Glomerular visceral epithelial cell (primary cell): ENCODE data around the gene MAST4.
"Not testable (repeated sequence)": the region's sequence is repeated elsewhere in the genome, so short reads cannot be mapped to it uniquely, and the experiment has no call there.

ENCODE experiments used
- DNase-seq: peaks from one replicate; pipeline ENCODE4 v3.0.0-alpha.2; 2016; ENCODE audit errors: extremely low spot score

The MAST4 gene

DNA sequence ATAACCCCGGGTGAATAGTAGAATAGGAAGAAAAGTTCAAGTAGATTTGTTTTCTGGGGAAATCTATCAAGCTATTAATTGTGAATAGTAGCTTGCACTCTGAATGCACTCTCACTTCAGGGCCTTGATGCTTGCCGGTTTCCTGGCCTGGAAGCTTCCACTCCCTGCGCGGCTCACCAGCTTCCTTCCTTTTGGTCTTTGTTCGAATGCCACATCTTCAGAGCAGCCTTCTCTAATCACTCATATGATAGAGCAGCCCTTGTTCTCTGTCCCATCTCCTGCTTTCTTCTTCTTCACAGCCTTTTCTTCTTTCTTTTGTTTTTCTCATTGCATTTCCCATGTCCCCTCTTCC lies 146.7 kb downstream of the MAST4 start:
- DNase-seq, result no peak

DNA sequence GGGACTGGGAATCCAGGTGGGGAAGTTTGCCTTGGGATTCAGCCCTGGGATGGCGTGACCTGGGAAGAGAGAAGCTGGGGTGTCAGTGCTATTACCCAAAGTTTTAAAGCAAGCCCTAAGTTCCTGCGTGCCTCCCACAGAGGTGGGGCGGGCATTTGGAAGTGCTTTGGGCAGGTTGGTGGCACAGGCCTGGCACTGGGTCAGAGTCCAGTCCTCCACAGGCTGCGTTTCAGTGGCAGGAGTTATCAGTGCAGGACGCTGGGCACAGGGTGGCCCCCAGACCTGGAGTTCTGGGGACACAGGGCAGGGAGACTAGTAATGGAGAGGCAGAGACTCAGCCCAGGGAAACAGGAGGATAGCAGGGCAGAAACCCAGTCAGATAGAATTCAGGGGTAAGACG lies 147.2 kb downstream of the MAST4 start:
- no peak for DNase-seq

DNA sequence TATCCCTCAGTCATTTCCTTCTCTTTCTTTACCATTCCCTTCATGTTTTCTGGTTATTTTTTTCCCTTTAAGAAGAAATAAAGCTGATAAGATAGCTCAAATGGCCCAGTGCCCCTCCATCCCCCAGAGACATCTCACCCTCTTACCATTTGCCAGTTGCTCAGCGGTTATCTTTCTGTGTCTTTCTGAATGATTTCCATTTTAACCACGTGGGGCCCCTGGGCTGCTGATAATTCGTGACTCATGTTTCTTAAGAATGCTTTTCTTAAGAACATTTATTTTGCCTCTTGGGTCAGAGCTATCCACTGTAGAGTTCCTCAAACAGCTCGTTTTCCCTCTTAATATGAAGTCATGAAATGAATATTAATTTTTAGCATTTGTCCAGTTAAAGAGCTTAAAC lies 147.8 kb downstream of the MAST4 start:
- DNase-seq, result no peak

DNA sequence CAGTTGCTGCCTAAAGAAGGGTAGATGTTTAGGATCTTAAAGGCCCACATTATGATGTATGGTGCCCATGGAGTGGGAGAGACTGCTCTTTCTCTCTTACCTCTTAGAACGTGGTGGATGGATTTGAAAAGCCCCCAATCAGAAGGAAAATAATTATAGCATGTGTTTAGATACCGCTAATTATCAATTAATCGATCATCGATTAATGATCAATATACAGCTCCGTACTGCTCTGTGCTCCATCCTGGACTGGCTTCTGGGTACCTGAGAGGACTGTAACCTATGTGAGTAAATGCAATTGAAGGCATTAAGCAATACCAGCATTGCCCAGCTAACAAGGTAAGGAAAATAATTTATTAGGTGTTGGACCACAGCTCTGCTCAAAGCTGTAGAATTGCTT lies 149.1 kb downstream of the MAST4 start:
- DNase-seq, result no peak

DNA sequence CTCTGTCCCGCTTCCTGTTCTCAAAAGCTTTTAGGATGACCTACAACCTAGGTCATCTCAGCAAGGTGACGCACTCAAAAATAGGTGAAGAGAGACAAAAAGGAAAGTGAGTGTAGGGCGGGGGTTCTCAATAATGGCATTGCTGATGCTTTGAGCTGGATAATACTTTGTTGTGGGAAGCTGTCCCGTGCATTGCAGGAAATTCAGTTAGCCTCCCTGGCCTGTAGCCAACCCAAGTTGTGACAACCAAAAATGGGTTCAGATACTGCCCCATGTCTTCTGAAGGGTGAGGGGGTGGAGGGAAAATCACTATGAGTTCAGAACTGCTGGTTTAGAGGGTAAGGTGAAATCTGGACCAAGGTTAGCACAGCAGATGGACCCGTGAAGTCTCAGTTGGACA lies 151.4 kb downstream of the MAST4 start:
- no peak for DNase-seq

DNA sequence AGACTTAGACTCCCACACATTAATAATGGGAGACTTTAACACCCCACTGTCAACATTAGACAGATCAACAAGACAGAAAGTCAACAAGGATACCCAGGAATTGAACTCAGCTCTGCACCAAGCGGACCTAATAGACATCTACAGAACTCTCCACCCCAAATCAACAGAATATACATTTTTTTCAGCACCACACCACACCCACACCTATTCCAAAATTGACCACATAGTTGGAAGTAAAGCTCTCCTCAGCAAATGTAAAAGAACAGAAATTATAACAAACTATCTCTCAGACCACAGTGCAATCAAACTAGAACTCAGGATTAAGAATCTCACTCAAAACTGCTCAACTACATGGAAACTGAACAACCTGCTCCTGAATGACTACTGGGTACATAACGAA lies 156.5 kb downstream of the MAST4 start:
- not testable (repeated sequence) for DNase-seq

DNA sequence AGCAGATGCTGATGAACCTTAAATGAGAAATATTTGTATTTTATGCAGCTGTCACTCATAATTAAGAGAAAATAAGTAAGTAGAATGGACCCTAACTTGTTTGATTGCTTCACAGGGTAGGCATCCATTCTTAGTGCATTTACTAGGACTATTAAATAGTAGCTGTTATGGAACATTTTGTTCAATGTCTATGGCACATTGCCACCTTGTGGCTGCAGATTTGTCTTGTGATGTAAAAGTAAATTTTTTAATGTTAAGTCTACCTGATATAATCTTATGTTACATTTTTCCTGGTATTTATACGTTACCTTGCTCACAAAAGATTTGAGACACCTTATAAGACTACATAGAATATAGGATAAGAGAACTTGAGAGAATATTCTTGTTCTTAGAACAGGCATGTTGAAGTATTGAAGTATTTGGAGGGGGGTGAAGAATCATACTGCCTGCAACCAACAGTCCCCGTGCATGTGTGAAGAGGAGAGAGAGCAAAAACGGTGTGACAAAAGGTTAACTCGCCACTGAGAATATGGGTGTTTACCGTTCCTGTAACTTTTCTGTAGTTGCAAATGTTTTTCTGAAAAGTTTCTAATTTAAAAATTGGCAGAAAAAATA lies 161.1 kb downstream of the MAST4 start:
- DNase-seq, result peak; percentile 33

DNA sequence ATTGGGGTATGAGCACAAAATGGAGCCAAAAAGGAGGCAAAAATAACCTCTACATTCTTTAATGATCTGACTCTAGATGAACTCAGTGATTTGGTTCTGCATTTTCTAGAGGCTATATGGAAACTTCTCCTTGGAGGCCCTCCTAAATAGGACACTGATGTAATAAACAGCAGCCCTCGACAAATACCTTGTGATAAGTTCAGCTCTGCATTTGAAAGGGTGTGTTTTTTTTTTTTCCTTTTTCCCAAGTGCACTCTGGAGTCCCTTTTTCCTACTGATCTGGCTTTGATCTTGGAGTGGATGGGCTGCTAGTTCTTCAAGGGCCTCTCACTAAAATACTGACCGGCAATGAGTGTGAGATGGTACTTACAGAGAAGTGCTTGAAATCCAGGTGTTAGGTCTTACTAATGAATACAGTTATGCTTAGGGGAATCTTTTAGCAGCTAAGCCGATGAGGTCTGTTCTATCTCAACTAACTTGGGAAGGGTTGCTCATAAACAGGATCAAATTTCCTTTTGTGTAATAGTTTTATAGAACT lies 161.7 kb downstream of the MAST4 start:
- DNase-seq, result no peak

DNA sequence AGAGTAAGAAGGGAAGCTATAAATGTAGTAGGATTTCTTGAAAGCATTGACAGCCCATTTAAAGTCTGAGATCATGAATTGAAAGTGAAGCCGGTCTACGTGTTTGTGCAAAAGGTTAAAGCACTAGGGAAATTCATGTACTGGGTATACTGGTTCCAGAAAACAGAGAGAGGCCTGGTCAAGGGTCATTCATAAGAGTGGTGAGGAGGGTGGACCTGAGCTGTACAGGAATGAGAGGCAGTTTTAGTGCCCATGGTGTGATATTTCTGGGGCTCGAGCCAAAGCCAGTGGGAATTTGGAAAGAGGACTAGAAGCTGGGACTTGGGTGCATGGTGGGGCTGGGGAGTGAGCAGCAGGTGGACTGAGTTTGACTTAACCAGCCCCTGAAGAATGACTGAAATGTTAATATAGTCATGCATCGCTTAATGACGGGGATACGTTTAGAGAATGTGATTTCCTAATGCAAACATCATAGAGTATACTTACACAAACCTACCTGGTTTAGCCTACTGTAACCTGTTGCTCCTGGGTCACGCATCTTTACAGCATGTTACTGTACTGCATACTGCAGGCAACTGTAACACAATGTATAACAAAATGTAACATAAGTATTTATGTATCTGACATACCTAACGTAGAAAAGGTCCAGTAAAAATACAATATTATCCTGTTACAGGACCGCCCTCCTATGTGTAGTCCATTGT lies 173.0 kb downstream of the MAST4 start:
- no peak for DNase-seq

DNA sequence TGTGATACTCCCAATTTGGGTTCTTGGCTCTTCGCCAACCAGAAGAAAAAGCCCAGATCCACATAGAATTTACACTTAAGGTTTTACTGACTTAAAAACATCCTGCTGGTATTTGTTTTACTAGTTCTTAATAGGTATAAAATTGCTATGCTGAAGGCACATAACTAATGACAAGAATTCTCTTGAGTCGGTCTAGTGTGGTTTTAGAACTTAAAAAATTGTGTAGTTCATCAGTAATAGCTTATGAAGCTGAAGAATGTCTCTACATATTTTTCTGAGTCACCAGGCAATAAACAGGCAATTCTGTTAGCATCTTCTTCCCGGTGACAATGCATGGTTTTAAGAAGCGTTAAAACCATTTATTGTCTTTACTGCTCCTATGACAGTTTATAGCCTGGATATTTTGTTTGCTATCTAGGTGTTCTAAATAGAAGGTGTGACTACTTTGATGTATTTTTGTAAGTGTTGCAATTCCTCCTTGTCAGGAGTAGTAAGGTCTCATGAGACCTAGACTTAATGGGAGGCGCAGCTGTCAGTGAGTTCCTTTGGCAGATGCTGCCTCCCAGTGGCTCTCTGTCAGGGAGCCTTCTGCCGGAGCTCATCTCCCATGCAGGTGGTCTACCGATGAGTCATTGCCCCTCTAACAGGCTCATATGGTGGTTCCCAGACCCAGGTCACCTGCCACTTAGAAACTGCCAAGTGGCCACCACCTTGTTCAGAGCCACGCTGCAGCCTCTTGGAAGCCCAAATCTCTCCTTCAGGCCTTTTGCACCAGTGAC lies 173.8 kb downstream of the MAST4 start:
- DNase-seq, result no peak

DNA sequence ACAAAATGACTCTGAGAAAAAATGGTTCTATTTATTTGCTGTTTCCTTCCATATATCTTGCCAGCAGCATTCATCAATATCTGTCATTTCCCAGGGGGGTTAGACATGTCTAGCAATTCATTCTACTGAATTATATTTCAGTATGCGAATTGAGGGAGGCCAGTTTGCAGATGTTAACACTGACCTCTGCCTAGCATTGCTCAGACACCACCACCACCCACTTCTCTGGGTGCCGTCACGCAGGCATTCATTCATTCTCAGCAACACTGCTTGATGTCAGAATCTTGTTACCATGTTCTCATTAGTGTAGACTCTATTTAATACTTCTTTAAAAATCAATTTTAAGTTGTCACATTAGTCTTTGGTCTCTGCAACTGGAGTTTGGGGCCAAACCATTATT lies 181.7 kb downstream of the MAST4 start:
- DNase-seq, result no peak

DNA sequence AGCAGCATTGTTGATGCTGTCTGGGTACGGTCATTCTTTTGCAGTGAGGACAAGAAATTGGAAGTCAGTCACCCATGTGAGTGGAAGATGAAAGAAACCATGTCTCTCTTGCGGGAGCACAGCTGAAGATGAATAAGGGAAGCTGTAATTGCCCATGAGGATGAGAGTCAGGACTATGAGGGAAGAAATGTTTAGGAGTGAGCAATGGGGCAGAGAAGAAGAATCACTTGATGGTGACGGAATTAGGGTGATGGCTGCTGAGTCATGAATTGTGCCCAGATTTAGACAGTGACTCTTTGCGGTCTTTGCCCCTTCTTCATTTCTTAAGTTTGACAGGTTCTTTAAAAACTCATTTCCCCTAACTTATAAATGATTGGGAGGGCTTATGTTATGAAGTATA lies 183.3 kb downstream of the MAST4 start:
- peak; percentile 17 for DNase-seq

DNA sequence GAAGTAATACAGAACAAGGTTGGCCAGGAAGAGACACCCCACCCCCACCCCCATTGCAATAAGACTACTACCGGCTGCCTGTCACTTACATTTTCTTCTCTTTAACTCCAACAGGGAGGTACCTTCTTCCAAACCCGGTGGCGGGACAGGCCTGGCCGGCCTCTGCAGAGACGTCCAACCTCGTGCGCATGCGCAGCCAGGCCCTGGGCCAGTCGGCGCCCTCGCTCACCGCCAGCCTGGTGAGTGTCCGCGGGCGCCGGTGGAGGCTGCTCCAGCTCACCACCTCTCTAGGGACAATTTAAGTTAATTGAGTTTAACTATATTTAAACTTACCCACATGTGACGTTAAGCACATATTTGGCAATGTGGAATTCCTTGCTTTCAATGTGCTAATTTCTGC lies 192.4 kb downstream of the MAST4 start:
- no peak for DNase-seq

DNA sequence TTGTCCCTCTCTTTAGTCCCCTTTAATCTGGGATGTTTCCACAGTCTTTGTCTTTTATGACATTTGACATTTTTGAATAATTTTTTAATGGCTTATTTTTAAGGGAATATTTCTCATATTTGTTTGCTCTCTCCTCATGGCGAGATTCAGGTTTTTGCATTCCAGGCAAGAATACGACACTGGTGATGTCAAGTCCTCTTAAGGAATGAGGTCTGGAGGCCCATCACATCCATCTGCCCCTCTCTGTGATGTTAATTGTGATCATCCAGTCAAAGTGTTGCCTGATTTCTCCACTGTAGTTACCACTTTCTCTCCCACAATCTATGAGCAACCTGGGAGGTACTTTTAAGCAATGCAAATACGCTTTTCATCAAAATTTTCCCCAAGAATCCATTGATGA lies 193.2 kb downstream of the MAST4 start:
- no peak for DNase-seq

DNA sequence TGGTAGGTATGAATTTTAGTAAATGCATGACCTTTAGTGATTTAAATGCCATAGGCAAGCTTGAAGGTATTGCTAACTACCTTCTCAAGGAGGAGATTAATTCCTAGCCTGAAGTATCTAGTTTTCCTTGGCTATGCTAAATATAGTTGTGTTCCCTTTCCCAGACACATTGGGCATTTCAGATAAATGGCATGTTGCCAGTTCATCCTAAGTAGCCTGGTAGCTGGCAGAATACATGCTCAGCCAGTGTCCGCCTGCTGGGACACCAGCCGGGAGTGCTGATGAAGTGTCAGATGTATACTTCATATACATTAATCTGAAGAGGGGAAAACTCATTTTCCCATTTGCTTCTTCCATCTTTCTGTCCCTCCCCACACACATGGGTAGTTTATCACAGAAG lies 196.9 kb downstream of the MAST4 start:
- no peak for DNase-seq

DNA sequence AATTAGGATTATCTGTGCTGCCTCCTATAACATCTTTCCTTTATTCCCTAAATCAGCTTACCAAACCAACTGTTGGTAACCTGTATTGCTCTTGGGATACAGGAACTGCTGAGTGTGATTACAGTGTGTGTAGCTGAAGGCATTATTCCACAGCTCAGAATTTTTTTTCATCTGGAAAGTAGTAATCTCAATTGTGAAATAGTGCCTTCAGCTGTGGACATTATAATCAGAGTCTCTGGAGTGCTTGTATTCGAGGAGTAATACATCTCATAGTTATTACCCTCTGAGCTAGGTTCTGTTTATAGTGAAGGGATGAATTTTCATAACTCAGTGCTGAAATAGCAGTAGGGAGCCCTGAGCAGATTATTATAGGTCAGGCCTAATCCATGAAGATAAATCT lies 199.5 kb downstream of the MAST4 start:
- DNase-seq, result no peak

DNA sequence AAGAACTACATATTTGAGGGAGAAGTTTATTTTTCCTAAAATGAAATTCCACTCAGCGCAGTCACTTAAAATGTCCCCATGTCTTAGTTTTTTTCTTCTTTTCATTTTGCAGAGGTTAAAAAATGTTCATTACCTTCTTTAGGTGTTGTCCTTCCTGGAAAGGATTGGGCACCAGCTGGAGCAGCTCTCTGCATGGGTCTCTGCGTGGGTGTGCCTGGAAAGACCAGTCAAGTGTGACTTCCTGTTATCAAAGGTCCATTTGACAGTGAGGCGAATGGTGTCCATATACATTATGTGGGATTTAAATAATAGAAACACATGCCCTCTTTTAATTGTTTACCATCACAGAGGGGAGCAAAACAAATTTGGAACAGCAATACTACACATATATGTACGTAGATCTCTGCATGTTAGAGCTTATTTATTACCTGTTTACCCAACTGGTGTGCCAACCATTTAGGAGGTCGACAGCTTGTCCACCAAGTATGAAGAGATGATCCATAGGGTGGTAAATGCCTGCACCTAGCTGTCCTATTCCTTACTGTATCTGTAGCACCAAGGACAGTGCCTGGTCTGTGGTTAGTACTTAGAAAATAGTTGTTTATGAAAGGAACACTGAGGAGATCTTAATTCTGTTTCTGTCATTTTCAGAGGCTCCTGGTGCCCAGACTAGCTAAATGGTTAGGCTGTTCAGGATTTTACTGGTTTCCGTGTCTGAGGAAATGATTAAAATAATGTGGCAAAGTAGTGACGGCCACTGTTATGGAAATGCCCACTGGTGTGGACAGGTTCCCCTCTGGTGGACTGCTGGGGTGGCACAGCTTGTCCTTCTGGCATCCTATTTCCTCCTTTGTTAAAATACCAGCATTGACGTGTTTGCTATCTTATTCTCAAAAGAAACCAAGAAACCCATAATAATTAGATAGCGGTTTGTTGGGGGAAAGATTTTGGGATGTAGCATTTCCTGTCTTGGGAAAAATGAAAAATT lies 200.4 kb downstream of the MAST4 start:
- DNase-seq, result no peak

DNA sequence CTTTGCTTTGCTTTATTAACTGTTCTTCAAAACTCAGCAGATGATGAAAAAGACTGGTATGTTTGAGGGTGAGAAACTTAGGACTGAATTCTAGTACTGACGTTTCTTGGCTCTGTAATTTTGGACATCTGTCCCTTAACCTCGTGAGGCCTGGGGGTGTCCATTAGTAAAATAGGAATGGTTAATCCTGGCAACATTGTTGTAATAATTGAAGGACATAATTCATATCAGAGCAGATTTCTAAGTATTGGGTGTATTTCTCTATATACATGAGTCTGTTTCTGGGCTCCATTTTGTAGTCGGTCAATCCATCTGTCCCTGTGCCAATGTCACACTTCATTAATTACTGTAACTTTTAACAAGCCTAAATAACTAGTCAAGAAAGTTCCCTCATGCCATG lies 206.7 kb downstream of the MAST4 start:
- DNase-seq, result no peak

DNA sequence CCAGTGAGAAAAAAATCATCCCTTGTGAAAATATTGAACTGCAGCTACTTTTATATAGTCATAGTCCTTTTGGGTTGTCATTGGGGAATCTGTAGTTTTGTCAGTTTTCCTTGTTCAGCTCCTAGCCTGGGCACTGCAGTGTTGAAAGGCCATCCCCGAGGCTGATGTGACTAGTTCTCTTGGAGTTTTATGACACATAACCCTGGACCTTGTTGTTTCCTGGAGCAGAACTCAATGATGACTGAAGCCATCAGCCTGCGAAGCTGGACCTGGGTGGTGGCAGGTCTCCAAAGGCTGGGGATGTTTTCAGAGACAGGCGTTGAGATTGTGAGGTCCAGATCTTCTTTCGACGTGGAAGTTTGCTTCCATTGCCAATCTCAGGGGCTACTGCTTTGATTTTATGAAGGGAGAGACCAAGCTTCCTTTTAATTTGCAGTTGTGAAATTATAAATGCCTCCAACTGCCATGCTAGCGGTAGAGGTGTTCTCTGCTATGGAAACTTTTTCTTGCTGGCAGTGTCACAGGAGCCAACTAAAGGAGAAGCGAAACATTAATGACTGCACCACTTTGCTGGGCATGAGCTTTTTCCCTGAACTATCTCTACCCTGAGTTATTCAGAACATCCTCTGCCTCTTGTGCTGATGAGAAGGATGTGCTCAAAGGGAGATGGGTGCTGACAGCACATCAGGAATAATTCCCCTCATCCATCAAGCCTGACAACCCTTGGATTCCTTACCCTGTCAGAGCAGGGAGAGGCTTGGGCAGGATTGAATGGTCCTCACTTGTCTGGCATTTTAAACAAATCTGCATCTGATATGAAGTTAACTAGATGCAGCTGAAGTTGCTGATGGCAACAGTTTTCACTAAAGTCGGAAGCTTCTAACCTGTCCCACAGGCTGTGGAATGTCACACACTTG lies 209.6 kb downstream of the MAST4 start:
- DNase-seq, result no peak

DNA sequence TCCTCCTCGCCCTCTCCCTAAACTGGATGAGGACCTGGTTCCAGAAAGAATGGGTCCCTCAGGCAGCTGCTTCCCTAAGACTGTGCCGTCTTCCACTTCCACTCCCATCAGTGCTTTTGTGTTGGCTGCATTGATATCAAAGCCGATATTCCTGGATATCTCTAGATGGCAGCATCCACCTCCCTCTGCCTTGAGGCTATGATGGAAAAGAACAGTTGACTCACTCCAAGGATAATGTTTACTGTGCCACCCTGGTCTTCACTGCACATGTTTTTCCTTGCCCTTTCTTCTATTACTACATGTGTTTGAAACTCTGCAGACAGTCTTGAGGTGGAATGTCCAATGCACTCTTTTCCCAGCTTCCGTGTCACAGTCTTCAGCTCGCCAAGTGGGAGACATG lies 211.6 kb downstream of the MAST4 start:
- DNase-seq, result no peak

DNA sequence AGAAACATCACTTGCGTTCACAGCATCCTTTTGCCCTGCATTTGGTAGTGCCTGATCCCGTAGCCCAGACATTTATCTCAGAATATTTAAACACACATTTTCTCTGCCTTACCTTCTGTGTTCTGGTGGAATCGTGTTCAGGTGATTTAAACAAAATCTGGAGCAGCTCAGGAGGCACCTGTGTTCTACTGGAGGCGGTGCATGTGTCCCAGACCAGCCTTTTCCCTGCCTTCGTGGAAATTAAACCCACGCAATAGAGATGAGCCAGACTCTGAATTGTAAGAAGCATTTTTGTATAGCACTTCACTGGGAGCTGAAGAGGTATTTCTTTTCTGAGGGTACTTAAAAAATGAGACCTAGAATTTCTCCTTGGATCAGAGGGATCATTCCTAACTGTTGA lies 212.5 kb downstream of the MAST4 start:
- DNase-seq, result no peak
